HG03139 (cell line): ENCODE results near the gene MCM5.
"Not testable (repeated sequence)": the region's sequence is repeated elsewhere in the genome, so short reads cannot be mapped to it uniquely, and the experiment has no call there.

Experiments
- ATAC-seq: cut with Tn5 transposase; IDR thresholded peaks from one replicate; pipeline ENCODE4 v1.9.1; 2021; ENCODE audit not compliant: unreplicated experiment

Gene MCM5

GRCh38 chr22:35431483-35432227, 31.7 kb downstream of the MCM5 start:
- no peak for ATAC-seq

DNA sequence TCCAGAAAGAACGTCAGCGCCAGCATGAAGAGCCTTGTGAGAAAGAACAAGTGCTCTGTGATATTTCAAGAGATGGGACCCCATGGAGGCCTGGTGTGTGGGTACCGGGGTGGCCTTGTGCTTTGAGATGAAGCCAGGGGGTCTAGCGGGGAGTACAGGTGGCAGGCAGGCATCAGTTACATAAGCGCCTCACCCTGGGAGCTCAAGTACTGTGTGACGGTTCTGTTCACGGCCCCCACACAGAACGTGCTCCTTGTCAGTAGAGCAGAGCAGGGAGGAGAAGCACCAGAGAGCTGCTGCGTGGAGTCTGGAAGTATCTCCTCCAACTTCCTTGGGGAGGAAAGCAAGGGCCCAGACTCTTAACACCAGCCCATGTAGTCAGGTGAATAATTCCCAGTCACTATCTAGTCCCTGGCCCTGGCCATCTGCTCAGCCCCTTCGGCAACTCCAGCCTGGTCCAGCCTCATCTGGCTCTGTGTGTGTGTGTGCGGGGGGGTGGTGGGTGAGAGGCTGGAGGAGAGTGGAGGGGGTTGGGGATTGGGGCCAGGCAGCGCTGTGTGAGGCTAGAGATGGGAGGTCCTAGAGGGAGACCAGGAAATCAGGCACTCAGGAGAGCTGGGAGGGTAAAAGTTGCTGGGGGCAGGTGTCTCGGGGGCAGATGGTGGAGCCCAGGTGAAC, 32.4 kb downstream of the MCM5 start:
- no peak for ATAC-seq

GRCh38 chr22:35434061-35434710, 34.2 kb downstream of the MCM5 start:
- ATAC-seq: no peak

DNA sequence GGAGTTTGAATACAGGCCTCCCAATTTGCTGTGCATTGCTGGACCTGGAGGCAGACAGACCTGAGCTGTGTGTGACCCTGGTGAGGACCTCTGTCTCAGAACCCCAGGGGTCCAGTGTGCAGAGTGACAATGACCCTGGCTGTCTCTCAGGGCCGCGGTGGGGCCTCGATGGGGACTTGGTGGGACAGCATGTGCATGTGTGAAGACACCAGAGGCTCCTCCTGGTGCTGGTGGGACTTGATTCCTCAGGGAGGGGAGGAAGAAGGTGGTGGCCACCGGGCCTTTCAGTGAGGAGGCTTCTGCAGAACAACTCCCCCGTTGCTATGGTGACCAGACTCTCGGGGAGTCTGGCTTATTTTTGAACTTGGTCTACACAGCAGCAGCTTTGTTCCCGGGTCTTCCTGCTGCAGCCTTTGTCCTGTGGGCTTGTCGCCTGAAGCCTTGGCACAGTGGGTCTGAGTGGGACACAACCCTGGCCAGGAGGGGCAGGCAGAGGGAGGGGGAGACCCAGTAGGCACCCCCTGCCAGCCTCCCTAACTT, 35.3 kb downstream of the MCM5 start:
- ATAC-seq: no peak

- no peak for ATAC-seq
These were observed 36.5 kb downstream of the MCM5 start for GRCh38 chr22:35436421-35436820.

GRCh38 chr22:35437049-35437448, 37.1 kb downstream of the MCM5 start:
- no peak for ATAC-seq

DNA sequence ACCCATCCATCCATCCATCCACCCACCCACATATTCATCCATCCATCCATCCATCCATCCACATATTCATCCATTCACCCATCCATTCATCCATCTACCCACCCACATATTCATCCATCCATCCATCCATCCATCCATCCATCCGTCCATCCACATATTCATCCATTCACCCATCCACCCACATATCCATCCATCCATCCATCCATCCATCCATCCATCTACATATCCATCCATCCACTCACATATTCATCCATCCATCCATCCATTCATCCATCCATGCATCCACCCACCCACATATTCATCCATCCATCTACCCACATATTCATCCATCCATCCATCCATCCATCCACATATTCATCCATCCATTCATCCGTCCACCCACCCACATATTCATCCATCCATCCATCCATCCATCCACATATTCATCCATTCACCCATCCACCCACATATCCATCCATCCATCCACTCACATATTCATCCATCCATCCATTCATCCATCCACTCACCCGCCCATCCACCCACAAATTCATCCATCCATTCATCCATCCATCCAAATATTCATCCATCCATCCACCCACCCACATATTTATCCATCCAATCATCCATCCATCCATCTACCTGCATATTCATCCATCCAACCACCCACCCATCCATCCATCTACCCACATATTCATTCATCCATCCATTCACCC, 38.9 kb downstream of the MCM5 start:
- ATAC-seq: not testable (repeated sequence)

DNA sequence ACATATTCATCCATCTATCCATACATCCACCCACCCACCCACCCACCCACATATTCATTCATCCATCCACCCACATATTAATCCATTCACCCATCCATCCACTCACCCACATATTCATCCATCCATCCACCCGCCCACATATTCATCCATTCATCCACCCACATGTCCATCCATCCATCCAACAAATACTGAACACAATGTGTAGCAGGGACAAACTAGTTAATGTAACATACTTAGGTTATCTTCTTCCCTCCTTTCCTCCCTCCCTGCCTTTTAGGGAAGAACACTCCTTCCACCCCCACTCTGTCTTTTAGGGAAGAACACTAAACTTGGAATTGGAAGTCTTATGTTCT, 39.4 kb downstream of the MCM5 start:
- ATAC-seq: no peak

GRCh38 chr22:35440129-35440528, 40.2 kb downstream of the MCM5 start:
- ATAC-seq: no peak

GRCh38 chr22:35441489-35442100, 41.7 kb downstream of the MCM5 start:
- ATAC-seq: no peak

- ATAC-seq: no peak
These were observed 42.5 kb downstream of the MCM5 start for GRCh38 chr22:35442471-35442870.

GRCh38 chr22:35443338-35443737, 43.4 kb downstream of the MCM5 start:
- no peak for ATAC-seq

- ATAC-seq: no peak
These were observed 44.1 kb downstream of the MCM5 start for GRCh38 chr22:35443790-35444684.

- no peak for ATAC-seq
These were observed 44.9 kb downstream of the MCM5 start for GRCh38 chr22:35444685-35445399.

- no peak for ATAC-seq
These were observed 46.0 kb downstream of the MCM5 start for GRCh38 chr22:35445933-35446332.

- ATAC-seq: no peak
These were observed 46.4 kb downstream of the MCM5 start for GRCh38 chr22:35446365-35446764.

DNA sequence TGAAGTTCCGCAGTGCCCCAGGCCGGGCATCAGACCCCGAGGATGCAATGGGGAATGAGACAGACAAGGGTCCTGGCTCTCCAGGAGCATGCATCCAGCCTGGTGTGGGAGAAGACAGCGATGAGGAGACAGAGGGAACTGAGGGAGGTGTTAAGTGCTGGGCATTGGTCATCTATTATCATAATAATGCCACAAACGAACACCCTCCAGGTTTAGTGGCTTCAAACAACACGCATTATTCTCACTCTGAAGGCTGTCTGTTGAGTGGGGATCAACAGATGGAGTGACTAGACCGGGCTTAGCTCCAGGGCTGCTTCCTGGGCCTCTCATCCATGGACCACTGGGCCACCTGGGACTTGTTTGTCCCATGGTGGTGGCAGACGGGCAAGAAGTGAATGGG, 48.6 kb downstream of the MCM5 start:
- ATAC-seq: no peak

DNA sequence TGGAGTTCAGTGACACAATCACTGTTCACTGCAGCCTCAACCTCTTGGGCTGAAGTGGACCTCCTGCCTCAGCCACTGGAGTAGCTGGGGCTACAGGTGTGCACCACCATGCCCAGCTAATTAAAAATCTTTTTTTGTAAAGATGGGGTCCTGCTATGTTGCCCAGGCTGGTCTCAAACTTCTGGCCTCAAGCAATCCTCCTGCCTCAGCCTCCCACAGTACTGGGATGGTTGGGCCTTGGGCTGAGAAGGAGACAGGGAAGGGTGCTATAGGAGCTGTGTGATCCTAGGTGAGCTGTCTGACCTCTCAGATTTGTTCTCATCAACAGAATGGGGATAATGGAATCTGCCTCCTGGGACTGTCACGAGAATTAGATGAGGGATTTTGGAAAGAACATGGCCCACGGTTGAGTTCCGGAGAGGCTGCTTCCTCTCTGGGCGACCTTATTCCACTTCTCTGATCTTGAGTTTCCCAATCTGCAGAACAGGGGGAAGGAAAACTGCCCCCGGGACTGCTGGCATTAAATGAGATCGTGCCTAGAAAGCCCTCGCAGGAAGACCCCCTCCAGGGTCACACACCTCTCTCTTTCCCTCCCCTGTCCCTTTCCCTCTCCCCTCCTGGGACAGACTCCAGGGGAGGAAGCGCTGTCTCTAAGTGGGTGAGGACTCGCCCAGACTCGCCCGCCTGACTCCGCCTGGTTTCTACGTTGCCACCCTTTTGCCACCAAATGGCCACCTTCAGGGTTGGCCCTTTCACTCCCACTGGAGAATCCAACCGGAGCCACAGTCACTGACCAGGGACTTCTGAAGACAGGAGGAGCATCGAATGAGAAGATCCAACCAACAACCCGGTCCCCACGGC, 50.1 kb downstream of the MCM5 start:
- no peak for ATAC-seq
